A549 (cell line): Measurements from ENCODE around the gene TMEM95.

Source experiments
- CBX2 ChIP-seq: fragments of 200-600 bp; sonication (generic); IDR thresholded peaks from 2 replicates; pipeline ENCODE4 v1.6.1; 2016; ENCODE audit warnings: low read depth, mild to moderate bottlenecking, borderline replicate concordance
- CEBPB ChIP-seq, 2 experiments: fragments of >200 bp in 1 of 2; sonication (Bioruptor Twin) in 1 of 2; formaldehyde crosslinking in 1 of 2; IDR thresholded peaks; 2 replicates each; pipeline ENCODE4 v1.6.1; 2012 to 2016
- CTCF ChIP-seq: fragments of >200 bp; sonication (Bioruptor Twin); formaldehyde crosslinking; IDR thresholded peaks from 3 replicates; pipeline ENCODE4 v1.5.1; 2016
- GATA3 ChIP-seq: IDR thresholded peaks from 2 replicates; pipeline ENCODE4 v1.6.1; 2012; ENCODE audit warnings: borderline replicate concordance
- HOXB5 ChIP-seq: fragments of 250-450 bp; sonication (Bioruptor Pico); IDR thresholded peaks from 2 replicates; pipeline ENCODE4 v1.5.0; 2020; ENCODE audit warnings: mild to moderate bottlenecking, moderate library complexity
- JUN ChIP-seq, 2 experiments: fragments of >200 bp; sonication (Bioruptor Twin); formaldehyde crosslinking; IDR thresholded peaks; 2 replicates in 1 of 2; 3 replicates in 1 of 2; pipeline ENCODE4 v1.6.1; 2016 to 2017
- PHF8 ChIP-seq: fragments of 200-600 bp; sonication (generic); IDR thresholded peaks from 2 replicates; pipeline ENCODE4 v1.6.1; 2016; ENCODE audit warnings: low read depth, mild to moderate bottlenecking, antibody characterized with exemption, moderate library complexity, borderline replicate concordance
- POLR2A ChIP-seq: IDR thresholded peaks from 2 replicates; pipeline ENCODE4 v1.6.1; 2012; ENCODE audit warnings: mild to moderate bottlenecking, low read length
- RCOR1 ChIP-seq: fragments of 150-350 bp; IDR thresholded peaks from 2 replicates; pipeline ENCODE4 v1.6.1; 2014; ENCODE audit warnings: antibody characterized with exemption, low read length, low read depth
- RFX5 ChIP-seq: fragments of 450-650 bp; IDR thresholded peaks from 2 replicates; pipeline ENCODE4 v1.7.1; 2014; ENCODE audit warnings: antibody characterized with exemption, mild to moderate bottlenecking, moderate library complexity
- TP53 ChIP-seq: fragments of 250-450 bp; sonication (Bioruptor Pico); IDR thresholded peaks from 2 replicates; pipeline ENCODE4 v1.5.0; 2021; ENCODE audit warnings: mild to moderate bottlenecking, moderate library complexity

GRCh38 chr17:7315570-7316235, 39.3 kb upstream of the TMEM95 start:
- TF ChIP-seq CTCF (no peak), RFX5 (no peak), PHF8 (no peak), POLR2A (0 out of 2 replicates have a peak, but pooled peaks have one; percentile 24), TP53 (no peak), JUN (IDR thresholded peaks at IDR 0.05) (peak in 1 of 2 experiments; percentile 67; a peak in 2 of 5 replicates), CBX2 (no peak), CEBPB (IDR thresholded peaks at IDR 0.05) (no peak), RCOR1 (no peak), HOXB5 (no peak), GATA3 (no peak)
